ENCODE results near the gene WNT9B.
"Not testable (repeated sequence)": the region's sequence is repeated elsewhere in the genome, so short reads cannot be mapped to it uniquely, and the experiment has no call there.

WNT9B gene

GRCh38 chr17:46903762-46904672 is 52.6 kb downstream of the WNT9B start:
- no peak for DNase-seq (ENCODE audit: low read depth in 1 of 2, low spot score in 1 of 2)

- no peak for DNase-seq (ENCODE audit: low read depth in 1 of 2, low spot score in 1 of 2)
Measured at GRCh38 chr17:46908068-46908737, 56.8 kb downstream of the WNT9B start.

DNA sequence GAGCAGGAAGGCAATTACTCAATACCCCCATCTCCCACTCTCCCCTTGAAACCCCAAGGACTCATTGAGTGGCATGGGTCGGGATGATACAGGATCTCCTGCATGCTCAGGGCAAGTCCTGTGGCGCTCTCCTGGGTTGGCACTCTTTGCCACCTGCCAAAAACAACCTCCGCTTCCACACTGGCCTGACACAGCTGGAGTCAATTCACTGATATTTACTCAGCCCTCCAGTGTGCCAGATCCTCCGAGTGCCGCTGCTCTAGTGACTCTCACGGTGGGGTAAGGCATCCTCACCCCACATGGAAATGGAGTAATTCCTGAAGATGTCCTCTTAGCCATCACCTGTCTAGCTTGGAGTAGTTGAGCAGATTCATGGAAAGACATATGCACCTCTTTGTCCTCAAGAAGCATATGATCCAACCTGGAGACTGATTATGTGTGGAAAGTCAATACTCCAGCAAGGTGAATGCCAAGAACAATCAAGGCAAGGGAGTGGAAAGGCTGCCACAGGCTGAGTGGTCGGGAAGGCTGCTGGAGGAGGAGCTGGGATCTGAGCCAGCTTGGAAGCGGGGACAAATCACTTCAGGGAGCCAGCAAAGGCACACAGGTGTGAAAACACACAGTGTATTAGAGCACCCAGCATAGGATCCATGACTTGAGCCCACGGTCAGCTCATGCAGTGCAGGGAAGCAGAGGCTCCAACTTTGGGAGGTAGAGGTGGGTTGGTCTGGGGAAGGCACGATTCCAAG is 59.0 kb downstream of the WNT9B start:
- DNase-seq (ENCODE audit: low read depth in 1 of 2, low spot score in 1 of 2) = no peak

GRCh38 chr17:46911311-46911710 is 59.9 kb downstream of the WNT9B start:
- DNase-seq (ENCODE audit: low read depth in 1 of 2, low spot score in 1 of 2) = no peak

DNA sequence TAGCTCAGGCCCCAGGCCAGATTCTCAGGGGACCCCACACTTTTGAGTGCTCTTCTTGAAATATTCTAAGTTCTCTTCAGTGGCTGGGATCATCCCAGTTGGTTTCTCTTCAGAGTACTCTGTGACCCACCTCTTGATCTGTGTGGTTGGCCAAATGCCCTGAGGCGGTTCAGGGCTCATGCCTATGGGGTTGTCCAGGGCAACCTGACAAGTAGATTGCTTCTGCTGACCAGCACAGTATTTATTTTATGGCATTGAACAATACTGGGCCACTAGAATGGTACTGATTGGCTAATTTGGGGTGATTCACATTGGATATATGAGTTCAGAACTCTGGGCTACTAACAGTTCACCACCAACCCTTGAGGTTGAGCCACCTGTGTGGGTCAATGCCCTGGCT is 64.2 kb downstream of the WNT9B start:
- DNase-seq (ENCODE audit: low read depth in 1 of 2, low spot score in 1 of 2) = no peak

DNA sequence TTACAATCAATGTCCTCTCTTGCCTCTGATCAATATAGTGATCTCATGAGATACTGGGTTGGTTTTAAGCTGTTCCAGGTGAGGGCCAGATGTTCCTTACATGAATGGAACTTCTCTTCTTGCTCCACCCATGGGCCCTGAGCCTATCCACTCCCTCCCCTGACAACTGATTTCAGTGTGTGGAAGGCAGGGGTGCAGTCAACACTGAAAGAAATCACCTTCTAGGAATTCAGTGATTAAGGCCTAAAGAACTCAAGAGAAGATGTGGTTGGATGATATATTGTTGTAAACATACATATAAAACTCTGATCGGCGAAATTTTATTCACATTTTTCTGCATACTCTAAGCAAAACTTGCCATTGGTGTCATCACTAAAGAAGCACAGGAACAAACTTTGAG is 64.8 kb downstream of the WNT9B start:
- DNase-seq (ENCODE audit: low read depth in 1 of 2, low spot score in 1 of 2) = no peak

DNA sequence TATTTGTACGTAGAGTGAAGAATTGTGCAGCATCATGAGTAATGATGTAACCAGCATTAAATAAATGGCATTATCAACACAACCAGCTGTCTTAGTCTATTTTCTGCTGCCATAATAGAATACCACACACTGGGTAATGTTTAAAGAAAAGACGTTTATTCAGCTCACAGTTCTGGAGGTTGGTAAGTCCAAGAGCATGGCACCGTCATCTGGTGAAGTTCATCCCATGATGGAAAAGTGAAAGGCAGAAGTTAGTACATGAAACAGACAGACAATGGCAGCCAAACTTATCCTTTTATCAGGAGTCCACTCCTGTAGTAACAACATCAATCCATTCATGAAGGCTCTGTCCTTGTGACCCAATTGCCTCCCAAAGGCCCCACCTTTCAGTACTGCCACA is 65.2 kb downstream of the WNT9B start:
- no peak for DNase-seq (ENCODE audit: low read depth in 1 of 2, low spot score in 1 of 2)

DNA sequence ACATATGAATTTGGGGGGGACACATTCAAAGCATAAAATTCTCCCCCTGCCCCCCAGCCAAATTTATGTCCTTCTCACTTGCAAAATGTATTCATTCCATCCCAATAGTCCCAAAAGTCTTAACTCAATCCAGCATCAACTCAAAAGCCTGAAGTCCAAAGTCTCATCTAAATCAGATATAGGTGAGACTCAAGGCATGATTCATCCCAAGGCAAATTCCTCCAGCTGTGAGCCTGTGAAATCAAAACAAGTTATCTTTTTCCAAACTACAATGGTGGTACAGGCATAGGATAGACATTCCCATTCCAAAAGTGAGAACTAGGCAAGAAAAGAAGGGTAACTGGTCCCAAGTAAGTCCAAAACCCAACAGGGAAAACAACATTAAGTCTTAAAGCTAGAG is 65.7 kb downstream of the WNT9B start:
- no peak for DNase-seq (ENCODE audit: low read depth in 1 of 2, low spot score in 1 of 2)

DNA sequence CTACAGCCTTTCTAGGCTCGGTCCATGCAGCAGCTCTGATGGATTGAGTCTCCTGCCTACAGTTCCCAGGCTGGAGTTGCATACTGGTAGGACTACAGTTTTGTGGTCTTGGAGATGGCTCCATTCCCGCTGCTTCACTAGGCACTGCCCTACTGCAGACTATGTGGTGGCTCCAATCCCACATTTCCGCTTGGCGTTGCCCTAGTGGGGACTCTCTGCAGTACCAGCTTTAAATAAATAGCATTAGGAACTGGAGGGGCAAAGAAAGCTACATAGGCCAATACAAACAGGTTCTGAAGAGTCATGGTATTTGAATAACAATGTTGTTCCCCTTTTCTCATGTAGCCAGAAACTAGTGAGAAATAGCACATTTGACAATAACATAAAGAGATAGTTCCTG is 66.1 kb downstream of the WNT9B start:
- DNase-seq (ENCODE audit: low read depth in 1 of 2, low spot score in 1 of 2) = no peak

DNA sequence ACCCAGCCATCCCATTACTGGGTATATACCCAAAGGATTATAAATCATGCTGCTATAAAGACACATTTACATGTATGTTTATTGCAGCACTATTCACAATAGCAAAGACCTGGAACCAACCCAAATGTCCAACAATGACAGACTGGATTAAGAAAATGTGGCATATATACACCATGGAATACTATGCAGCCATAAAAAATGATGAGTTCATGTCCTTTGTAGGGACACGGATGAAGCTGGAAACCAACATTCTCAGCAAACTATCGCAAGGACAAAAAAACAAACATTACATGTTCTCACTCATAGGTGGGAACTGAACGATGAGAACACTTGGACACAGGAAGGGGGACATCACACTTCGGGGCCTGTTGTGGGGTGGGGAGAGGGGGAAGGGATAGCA is 70.6 kb downstream of the WNT9B start:
- not testable (repeated sequence) for DNase-seq (ENCODE audit: low read depth in 1 of 2, low spot score in 1 of 2)

- DNase-seq (ENCODE audit: low read depth in 1 of 2, low spot score in 1 of 2) = no peak
Measured at GRCh38 chr17:46922487-46922803, 71.1 kb downstream of the WNT9B start.

DNA sequence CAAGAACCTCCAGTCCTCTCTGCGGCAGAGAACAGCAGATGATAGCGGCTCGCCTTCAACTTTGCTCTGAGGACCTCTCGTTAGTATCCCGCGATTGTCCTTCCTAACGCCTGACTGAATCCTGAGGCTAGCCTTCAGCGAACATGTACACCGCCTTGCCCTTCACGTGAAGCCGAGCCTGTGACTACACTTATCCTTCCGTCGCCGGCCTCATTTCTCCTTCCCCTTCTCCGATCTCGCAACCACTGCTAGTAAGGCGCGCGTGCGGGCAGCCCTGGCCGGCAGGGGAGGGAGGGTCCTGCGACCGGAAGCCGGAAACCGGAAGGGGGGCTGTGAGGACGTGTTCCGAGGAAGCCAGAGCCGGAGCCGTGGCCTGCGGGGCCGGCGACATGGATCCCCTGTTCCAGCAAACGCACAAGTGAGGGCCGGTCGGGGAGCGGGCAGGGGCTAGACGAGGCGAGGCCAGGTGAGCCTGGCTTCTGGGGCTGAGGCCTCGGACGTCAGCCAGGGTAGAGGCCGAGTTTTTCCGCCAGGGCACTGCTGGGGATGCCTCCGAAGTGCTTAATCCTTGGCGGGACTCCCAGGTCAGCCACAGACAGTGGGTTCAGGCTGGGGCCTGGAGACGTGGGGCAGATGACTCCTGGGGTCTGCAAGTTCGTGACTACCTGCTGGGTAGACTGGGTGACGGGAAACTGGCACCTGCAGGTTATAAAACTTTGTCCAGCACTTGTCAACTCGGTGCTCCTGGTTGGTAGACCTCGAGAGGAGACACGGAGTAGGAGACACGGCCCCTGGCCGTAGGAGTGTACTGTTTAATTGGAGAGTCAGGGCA is 71.6 kb downstream of the WNT9B start, which contains the start of gene GOSR2:
TSS of gene GOSR2 (plus strand) at position 357 of the 832 bp plus-strand sequence. CDS start at position 390, 33 bp downstream.
- DNase-seq (ENCODE audit: low read depth in 1 of 2, low spot score in 1 of 2) = peak; percentile 85 to 94

- DNase-seq (ENCODE audit: low read depth in 1 of 2, low spot score in 1 of 2) = no peak
Measured at GRCh38 chr17:46925185-46925868, 73.9 kb downstream of the WNT9B start.

DNA sequence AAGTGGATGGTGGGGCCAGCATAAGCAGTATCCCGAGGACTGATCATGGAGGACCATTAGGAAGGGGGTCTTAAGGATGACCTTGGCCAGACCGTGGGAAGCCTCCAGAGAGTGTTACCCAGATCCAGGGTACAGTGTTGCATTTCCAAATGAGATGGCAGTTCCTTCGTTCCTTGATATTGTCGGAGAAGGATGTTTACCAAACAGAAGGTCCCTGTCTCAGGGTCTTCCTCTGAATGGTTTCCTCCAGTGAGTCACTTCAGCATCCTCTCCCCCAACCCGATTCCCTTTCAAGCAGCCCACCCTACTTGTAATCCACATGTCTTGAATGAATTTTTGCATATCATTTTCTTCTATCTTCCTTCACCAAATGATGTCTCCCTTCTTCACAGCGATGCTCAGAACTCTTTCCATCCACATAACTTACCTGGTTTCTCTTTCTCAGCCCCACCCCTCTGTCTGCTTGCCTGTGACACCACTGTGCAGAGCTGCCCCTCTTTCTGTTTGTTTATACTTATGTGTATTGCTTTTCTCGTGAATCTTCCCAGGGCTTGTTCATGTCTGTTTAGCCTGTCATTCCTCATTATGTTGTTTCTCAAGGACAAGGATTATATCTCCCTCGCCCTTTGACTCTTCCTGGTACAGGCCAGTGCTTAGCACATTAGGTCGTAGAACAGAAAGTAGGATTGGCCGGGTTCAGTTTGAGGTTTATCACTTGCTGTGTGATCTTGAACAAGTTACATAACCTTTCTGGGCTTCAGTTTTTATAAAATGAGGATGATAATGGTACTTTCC is 77.3 kb downstream of the WNT9B start:
- no peak for DNase-seq (ENCODE audit: low read depth in 1 of 2, low spot score in 1 of 2)

DNA sequence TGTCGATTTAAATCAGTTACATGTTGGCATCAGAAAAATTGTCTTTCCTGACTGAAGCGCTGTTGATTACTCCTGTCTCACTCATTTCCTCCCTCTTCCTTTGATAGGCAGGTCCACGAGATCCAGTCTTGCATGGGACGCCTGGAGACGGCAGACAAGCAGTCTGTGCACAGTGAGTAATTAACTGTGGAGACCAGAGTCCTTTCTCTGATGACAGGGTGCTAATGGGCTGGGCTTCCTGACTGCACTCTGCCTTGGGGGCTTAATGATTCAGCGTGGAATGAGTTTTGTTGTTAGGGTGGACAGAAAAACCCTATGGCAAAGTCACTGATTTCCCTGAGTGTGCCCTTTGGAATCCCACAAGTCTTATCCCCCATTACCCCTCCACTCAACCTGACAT is 78.0 kb downstream of the WNT9B start:
- DNase-seq (ENCODE audit: low read depth in 1 of 2, low spot score in 1 of 2) = no peak

DNA sequence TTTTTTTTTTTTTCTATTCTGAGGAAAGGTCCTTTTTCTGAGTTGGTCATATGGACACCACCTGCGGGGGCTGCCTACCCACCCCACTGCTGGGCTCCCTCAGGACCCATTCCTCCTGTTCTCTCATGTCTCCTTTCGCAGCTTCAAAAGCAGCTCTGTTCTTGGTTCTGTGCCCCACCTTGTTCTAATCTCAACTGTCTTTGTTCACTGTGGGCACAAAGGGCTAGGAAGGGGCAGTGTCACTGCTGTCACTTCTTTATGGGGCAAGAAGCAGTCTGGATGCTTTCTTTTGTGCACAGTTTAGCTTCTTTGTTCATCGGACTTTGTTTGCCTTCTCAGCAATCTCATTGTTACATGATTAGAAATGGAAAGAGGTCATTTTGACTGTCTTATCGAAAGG is 78.7 kb downstream of the WNT9B start:
- no peak for DNase-seq (ENCODE audit: low read depth in 1 of 2, low spot score in 1 of 2)

GRCh38 chr17:46931596-46931995 is 80.2 kb downstream of the WNT9B start:
- no peak for DNase-seq (ENCODE audit: low read depth in 1 of 2, low spot score in 1 of 2)

- no peak for DNase-seq (ENCODE audit: low read depth in 1 of 2, low spot score in 1 of 2)
Measured at GRCh38 chr17:46935658-46936266, 84.4 kb downstream of the WNT9B start.
